NCI-H82 treated with DMSO at 0.1 percent for 48 hours (cell line): ENCODE data around the gene TSC22D1.

Experiments
- DNase-seq: peaks from one replicate; lab custom pipeline; 2025; ENCODE audit not compliant: unreplicated experiment; lab: John Stamatoyannopoulos, UW

The TSC22D1 gene

DNA sequence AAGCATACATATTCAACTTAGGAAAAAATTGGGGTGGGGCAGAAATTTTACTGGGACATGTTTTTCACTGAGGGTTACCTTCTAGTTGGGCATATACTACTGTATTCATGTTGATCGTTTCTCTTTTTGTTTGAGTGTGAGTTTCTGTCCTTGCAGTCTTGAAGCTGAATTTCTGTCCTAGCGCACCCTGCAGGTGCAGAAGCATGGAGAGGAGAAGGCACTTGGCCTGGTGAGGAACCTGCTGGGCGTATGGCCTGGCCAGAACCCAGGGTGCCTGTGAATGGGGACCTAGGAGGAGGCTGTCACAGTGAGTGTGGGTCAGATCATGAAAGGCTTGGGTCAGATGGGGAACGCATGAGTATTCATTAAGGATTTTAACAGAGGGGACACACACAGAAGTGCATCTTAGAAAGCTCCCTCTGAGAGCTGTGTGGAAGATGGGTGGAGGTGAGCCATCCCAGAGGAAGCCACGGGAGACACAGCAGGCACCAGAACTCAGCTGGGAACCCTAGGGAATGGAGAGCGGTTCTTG is 165.7 kb downstream of the TSC22D1 start:
- no peak for DNase-seq

DNA sequence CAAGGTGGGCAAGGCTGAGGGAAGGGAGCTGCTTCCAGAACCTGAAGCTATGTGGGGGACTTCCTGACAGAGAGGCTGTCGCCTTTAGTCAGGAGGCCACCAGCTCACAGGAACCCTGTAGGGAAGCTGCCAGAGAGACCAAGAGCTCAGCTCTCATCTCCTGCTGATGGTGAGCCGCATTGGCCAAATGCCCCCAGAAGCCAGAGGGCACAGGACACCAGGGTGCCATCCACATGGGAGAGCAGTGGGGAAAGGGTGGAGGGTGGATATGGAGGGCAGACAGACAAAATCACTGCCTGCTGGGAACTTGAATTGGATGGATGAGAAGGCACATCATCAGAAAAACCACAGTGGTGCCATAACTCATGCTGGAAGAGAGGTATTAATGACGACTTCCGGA is 166.5 kb downstream of the TSC22D1 start:
- DNase-seq, result no peak

DNA sequence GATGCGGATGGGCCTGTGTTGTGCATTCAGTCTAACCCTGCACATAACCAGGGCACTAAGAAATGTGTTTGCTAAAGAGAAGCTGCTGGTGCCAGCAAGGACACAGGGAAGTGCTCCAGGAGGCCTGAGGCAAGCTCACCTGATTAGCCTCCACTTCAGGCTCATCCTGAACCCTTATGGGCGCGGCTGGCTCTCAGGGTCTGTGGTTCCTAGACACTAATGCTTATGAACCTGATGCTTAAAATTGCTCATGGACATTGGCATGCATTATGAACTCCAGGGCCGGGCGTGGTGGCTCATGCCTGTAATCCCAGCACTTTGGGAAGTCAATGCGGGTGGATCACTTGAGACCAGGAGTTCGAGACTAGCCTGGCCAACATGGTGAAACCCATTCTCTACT is 168.2 kb downstream of the TSC22D1 start:
- no peak for DNase-seq

DNA sequence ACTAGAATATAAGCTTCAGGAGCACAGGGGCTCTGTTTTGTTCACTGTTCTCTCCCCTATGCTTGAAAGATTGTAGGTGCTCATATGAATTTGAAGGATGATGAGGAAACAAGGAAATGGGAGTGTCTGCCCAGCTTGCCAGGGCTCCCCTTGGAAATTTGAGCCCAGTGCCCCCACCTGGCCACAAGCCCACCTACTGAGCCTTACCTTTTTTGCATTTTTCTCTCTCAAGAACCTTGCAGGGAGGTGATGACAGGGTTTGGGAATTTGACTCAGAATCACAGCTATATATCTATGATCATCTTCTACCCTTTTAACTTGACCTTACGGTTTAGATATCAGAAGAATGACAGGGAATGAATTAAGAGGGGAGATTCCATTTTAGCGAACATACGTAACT is 168.8 kb downstream of the TSC22D1 start:
- no peak for DNase-seq

DNA sequence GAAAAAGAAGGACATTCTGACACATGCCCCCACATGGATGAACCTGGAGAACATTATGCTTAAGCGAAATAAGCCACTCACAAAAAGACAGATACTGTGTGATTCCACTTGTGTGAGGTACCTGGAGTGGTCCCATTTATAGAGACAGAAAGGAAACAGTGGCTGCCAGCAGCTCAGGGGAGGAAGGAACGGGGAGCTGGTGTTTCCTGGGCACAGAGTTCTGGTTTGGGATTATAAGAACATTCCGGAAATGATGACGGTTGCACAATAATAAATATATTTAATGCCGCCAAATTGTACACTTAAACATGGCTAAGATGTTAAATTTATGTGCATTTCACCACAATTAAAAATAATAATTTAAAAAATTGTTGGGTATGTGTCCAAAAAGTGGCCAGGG is 169.5 kb downstream of the TSC22D1 start:
- DNase-seq, result no peak

GRCh38 chr13:44404261-44405132 is 171.6 kb downstream of the TSC22D1 start:
- no peak for DNase-seq

DNA sequence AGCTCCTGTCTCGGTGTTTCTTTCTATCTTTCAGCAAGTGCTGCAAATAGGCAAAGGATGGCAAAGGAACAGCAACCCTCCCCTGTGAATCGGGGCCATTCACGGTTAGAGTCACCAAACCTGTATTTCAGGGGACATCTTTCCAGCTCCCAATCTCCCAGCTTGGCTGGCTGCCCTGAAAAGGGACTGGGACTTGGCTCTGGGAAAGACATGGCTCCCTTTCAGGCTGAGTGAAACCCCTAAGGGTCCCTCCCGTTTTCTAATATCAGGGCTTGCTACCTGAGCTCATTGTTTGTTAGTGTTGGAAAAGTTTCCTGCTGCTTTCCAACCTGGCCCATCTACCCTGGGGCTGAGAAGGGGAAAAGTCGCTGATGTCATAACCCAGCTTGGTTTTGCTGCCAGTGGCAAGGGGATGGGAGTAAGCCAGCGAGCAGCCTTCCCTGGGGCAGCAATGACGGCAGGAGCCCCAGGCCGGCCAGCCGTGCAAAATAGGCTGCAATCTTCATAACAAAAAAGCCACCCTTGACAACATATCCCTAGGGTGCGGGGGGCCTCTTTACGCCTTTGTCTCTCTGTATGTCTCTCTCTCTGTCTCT is 172.6 kb downstream of the TSC22D1 start:
- no peak for DNase-seq

DNA sequence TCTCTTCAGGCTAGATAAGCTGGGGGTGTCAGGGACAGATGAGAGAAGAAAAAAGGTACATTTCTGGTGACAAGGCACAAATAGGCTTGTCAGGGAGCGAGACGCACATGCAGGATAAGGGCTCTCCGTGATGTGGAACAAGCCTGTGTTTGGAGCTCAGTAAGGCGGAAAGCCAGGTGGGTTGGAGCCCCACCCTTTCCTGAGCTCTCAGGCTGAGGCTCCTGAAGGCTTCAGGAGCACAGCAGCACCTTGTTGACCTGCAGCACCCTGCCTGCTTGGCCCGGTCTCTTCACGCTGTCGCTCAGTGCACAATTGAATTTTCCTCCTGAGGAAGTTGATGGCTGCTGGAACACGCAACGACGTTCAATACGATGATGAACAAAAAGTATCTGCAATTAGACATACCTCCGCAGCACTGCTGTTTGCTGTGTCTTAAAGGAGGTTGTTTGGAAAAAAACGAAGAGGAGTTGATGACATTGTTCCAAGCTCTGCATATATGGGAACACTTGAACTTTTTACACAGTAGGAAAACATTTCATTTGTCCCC is 173.2 kb downstream of the TSC22D1 start:
- no peak for DNase-seq

GRCh38 chr13:44401577-44401976 is 174.6 kb downstream of the TSC22D1 start:
- DNase-seq, result no peak

- no peak for DNase-seq
These were observed 175.4 kb downstream of the TSC22D1 start for GRCh38 chr13:44400736-44401135.

GRCh38 chr13:44399074-44399473 is 177.1 kb downstream of the TSC22D1 start:
- DNase-seq, result no peak

DNA sequence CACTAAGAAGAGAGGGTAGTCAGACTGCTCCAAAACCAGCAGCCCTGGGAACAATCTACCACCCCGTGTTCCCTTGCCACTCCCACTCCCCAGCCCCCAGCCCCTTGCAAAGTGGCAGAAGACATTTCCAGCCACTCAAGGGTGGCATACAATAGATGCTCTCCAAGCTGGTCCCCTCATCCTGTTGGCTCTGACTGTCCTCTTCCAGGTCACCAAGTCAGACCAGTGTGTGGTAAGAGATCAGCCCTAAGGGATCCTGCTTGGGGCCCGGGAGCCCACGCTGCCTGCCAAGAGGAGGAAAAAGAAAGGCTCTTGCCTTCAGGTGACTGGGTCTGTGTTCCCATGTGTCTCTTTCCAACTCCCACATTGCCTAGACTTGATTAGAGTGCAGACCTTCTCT is 177.5 kb downstream of the TSC22D1 start:
- DNase-seq, result no peak

GRCh38 chr13:44397766-44398223 is 178.3 kb downstream of the TSC22D1 start:
- DNase-seq, result no peak

DNA sequence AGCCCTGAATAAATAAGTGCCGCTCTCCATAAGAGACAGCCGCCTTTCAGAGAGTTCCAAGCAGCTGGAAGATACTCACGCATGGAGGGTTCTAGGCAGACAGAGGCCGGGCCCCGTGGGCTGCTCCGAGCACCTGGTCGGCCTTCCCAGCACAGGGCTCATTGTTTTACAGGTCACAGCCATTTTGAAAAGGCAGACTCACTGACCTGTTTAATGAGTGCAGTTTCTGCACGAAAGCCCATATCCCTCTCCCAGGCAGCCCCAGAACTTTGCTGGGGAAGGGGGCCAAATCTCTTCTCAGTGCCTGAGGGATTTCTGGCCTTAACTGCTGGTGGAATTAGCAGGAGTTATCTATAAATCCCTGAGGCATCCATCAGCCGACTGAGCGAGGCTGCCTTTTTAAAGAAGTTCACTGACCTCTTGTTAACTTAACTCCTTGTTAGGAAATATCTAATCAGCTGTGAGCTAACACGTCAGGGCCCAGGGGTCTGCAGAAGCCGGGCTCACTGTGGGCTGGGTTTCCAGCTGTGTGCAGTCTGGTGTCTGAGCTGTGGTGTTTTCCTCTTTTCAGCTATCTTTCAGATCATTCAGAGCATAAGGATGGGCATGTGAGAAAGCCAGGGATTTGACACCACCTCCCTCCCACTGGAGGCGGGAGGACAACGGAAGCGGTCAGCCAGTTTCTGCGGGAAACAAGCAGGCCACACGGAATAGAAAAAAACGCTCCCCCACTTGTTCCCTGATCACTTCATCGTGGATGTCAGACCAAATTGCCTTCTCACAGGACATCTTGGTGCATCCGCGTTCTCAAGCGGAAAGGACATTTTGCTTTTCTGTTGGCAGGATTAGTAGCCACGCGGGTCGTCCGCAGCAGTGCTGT is 179.2 kb downstream of the TSC22D1 start:
- DNase-seq, result peak; percentile 70

GRCh38 chr13:44395976-44396694 is 180.0 kb downstream of the TSC22D1 start:
- no peak for DNase-seq

DNA sequence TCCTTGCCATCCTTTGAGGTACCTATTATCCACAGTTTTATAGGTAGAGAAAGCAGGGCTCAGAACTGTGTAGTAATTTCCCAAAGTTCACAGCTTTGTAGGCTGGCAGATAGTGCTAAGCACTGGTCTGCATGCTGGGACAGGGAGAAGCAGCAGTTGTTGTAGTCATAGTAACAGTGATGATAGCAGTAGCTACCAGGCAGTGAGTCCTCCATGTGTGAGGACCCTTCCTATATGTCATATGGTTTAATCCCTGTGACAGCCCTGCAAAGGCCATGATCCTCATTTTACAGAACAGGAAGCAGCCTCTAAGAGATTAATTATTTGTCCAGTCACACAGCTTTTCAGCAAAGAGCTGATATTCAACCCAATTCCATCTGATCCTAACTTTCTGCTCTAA is 181.5 kb downstream of the TSC22D1 start:
- no peak for DNase-seq

DNA sequence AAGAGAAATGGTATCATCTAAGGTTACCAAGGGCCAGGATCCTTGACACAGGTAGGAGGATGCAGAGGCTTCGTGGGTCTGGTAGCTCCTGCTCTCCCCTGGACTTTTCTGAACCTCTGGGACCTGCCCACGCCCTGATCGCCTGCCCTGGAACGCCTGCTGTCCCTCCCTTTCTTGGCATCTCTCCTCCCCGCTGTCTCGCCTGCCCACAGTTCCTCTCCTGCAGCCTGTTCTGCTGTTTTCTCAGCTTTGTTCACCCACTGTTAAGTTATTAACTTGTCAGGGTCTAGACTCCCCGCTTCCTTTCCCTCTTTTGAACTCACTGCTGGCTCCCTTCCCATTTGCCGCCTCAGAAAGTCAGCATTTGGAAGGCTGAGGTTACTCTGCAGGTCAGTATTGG is 182.7 kb downstream of the TSC22D1 start:
- no peak for DNase-seq

DNA sequence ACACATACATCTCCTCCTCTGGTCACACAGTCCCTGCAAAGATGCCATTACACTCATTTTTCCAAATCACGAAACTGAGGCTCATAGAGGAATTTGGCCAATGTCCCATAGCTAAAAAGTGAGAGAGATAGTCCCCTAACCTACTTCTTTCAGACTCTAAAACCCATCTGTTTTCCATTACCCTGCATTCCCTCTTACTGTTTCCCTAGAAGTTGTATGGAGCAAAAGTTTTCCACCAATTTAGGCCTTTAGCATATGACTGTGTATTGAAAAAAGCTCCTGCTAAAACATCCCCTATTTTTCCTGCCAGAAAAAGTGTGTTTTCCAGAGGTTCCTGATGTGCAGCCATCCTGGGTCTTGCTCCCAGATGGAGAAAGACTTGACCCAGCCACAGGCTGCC is 186.3 kb downstream of the TSC22D1 start:
- DNase-seq, result no peak

GRCh38 chr13:44389060-44389666 is 187.0 kb downstream of the TSC22D1 start:
- DNase-seq, result no peak
